ENCODE measurements around the gene GATAD2A.

GRCh38 chr19:19530889-19531288 is 125.4 kb downstream of the GATAD2A start:
- no peak for TF ChIP-seq POLR2AphosphoS5 (IDR thresholded peaks at IDR 0.05; ENCODE audit: low read depth)
- TF ChIP-seq, protein P1, sequence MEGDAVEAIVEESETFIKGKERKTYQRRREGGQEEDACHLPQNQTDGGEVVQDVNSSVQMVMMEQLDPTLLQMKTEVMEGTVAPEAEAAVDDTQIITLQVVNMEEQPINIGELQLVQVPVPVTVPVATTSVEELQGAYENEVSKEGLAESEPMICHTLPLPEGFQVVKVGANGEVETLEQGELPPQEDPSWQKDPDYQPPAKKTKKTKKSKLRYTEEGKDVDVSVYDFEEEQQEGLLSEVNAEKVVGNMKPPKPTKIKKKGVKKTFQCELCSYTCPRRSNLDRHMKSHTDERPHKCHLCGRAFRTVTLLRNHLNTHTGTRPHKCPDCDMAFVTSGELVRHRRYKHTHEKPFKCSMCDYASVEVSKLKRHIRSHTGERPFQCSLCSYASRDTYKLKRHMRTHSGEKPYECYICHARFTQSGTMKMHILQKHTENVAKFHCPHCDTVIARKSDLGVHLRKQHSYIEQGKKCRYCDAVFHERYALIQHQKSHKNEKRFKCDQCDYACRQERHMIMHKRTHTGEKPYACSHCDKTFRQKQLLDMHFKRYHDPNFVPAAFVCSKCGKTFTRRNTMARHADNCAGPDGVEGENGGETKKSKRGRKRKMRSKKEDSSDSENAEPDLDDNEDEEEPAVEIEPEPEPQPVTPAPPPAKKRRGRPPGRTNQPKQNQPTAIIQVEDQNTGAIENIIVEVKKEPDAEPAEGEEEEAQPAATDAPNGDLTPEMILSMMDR (IDR thresholded peaks at IDR 0.05; ENCODE audit: insufficient read depth, low read length) = no peak
- TF ChIP-seq, protein P2, sequence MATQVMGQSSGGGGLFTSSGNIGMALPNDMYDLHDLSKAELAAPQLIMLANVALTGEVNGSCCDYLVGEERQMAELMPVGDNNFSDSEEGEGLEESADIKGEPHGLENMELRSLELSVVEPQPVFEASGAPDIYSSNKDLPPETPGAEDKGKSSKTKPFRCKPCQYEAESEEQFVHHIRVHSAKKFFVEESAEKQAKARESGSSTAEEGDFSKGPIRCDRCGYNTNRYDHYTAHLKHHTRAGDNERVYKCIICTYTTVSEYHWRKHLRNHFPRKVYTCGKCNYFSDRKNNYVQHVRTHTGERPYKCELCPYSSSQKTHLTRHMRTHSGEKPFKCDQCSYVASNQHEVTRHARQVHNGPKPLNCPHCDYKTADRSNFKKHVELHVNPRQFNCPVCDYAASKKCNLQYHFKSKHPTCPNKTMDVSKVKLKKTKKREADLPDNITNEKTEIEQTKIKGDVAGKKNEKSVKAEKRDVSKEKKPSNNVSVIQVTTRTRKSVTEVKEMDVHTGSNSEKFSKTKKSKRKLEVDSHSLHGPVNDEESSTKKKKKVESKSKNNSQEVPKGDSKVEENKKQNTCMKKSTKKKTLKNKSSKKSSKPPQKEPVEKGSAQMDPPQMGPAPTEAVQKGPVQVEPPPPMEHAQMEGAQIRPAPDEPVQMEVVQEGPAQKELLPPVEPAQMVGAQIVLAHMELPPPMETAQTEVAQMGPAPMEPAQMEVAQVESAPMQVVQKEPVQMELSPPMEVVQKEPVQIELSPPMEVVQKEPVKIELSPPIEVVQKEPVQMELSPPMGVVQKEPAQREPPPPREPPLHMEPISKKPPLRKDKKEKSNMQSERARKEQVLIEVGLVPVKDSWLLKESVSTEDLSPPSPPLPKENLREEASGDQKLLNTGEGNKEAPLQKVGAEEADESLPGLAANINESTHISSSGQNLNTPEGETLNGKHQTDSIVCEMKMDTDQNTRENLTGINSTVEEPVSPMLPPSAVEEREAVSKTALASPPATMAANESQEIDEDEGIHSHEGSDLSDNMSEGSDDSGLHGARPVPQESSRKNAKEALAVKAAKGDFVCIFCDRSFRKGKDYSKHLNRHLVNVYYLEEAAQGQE (IDR thresholded peaks at IDR 0.05; ENCODE audit: insufficient replicate concordance, low read depth) = no peak
- TF ChIP-seq GABPA (IDR thresholded peaks at IDR 0.05; ENCODE audit: low read depth) = no peak
- TF ChIP-seq SPI1 (IDR thresholded peaks at IDR 0.05; ENCODE audit: borderline replicate concordance, low read depth) = no peak
